ENCODE results near the gene PCDHA10. TPM values are rescaled to one million over a fixed set of nuclear protein-coding genes. Genes with fewer than 3 reads are reported as not detected.

PCDHA10 gene
- total RNA-seq, 1 donor from 2014 or later: 0.25 TPM

Other genes starting within 250 kb of the PCDHA10 start
- 48.4 TPM for gene CD14, start 222.7 kb upstream of the PCDHA10 start, total RNA-seq
- 16.5 TPM for gene TMCO6, start 216.4 kb upstream of the PCDHA10 start, total RNA-seq
- 61.6 TPM for gene NDUFA2, start 208.3 kb upstream of the PCDHA10 start, total RNA-seq
- 64.3 TPM for gene IK, start 208.1 kb upstream of the PCDHA10 start, total RNA-seq
- gene WDR55, start 191.0 kb upstream of the PCDHA10 start, total RNA-seq: 19.9 TPM
- 2.9 TPM for gene DND1, start 182.3 kb upstream of the PCDHA10 start, total RNA-seq
- gene HARS1, start 164.5 kb upstream of the PCDHA10 start, total RNA-seq: 54.8 TPM
- 46.2 TPM for gene HARS2, start 164.4 kb upstream of the PCDHA10 start, total RNA-seq
- gene ZMAT2, start 155.4 kb upstream of the PCDHA10 start, total RNA-seq: 22.6 TPM
- gene PCDHA1, start 69.8 kb upstream of the PCDHA10 start, total RNA-seq: not detected
- not detected for gene PCDHA2, start 61.0 kb upstream of the PCDHA10 start, total RNA-seq
- gene PCDHA3, start 54.8 kb upstream of the PCDHA10 start, total RNA-seq: 0.74 TPM
- gene PCDHA4, start 48.8 kb upstream of the PCDHA10 start, total RNA-seq: 2.0 TPM
- 0.25 TPM for gene PCDHA5, start 34.3 kb upstream of the PCDHA10 start, total RNA-seq
- 1.2 TPM for gene PCDHA6, start 27.9 kb upstream of the PCDHA10 start, total RNA-seq
- 0.49 TPM for gene PCDHA7, start 21.6 kb upstream of the PCDHA10 start, total RNA-seq
- 0.49 TPM for gene PCDHA8, start 14.7 kb upstream of the PCDHA10 start, total RNA-seq
- gene PCDHA9, start 7.5 kb upstream of the PCDHA10 start, total RNA-seq: 0.25 TPM
- gene PCDHA11, start 13.1 kb downstream of the PCDHA10 start, total RNA-seq: not detected
- 0.25 TPM for gene PCDHA12, start 19.4 kb downstream of the PCDHA10 start, total RNA-seq
- gene PCDHA13, start 26.2 kb downstream of the PCDHA10 start, total RNA-seq: not detected
- gene PCDHAC1, start 70.4 kb downstream of the PCDHA10 start, total RNA-seq: 0.49 TPM
- 3.9 TPM for gene PCDHAC2, start 110.6 kb downstream of the PCDHA10 start, total RNA-seq
- not detected for gene PCDHB1, start 195.5 kb downstream of the PCDHA10 start, total RNA-seq
- 3.4 TPM for gene PCDHB2, start 238.7 kb downstream of the PCDHA10 start, total RNA-seq
- gene PCDHB3, start 244.6 kb downstream of the PCDHA10 start, total RNA-seq: 2.0 TPM

Measured in vagina (tissue), 1 donor.